ENCODE data around the gene KCNQ4. TPM values are rescaled to one million over a fixed set of nuclear protein-coding genes. Genes with fewer than 3 reads are reported as not detected.

KCNQ4 gene
- total and polyA plus RNA-seq, 2 donors (not counting 1 experiment from before 2014, with no cell fraction given), result 0.16 to 0.20 TPM

DNA sequence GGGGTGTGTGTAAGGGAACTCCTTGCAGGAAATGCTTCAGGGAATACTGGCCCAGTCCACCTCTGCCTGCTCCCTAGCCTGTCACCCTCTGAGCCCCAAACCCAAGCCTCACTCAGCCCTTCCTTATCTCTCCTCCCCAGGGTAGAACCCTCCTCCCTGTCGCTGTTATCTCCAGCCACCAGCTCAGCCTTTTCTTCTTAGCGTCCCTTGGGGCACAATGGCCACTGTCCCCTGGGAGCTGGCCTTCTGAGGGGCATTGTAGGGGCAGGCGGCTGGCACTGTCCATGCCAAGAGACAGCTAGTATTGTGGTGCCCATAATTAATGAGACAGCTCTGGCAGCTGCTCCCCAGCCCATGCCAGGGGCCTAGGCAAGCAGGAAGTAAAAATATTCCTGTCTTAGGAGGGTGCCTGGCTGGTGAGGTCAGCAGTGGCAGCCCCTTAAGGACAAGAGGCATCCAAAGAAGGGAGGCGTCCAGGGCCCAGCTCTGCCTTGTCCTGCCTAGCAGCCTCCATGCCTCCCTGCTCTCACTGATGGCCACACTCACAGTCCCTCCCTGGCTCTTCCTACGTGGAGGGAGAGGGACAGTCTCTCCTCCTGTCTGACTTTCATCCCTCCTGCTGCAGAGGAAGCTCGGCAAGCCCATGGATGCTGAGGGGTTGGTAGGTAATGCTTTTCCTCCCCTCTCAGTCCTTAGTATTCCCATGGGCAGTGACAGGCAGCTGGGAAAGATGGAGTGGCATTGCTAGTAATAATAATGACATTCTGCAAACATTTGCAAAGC, 37.5 kb downstream of the KCNQ4 start:
- ATAC-seq (ENCODE audit: low read depth) (no peak), DNase-seq (no peak)
- no peaks in the 10 kb centered on the region for H4K20me1 ChIP-seq (ENCODE audit: control insufficient read depth, insufficient read depth, low read length, poor library complexity, severe bottlenecking)
- H3K27ac ChIP-seq (ENCODE audit: low read length in 2 of 2), result no peak overlapping the region
- POLR2A ChIA-PET, result no interaction called here
- no peak overlapping the region for H3K4me2 ChIP-seq (replicated peaks; ENCODE audit: low read depth, low read length, poor library complexity, severe bottlenecking)
- H3K27me3 Mint-ChIP-seq, result no peaks in the 10 kb centered on the region
- H3K4me1 ChIP-seq (ENCODE audit: control insufficient read depth in 2 of 2, insufficient read depth in 2 of 2, low read length in 2 of 2), result peaks cover 9 to 22% of the 10 kb centered on the region in 2 donors
- no peaks in the 10 kb centered on the region for H3K79me2 ChIP-seq (ENCODE audit: control insufficient read depth, insufficient read depth, low read length)
- CTCF ChIA-PET, result interaction anchor here (1.9 kb wide), 1 partner anchor 45 kb away, joined by 5 read pairs; no protein-coding TSS in a partner anchor
- TF ChIP-seq, protein P1, sequence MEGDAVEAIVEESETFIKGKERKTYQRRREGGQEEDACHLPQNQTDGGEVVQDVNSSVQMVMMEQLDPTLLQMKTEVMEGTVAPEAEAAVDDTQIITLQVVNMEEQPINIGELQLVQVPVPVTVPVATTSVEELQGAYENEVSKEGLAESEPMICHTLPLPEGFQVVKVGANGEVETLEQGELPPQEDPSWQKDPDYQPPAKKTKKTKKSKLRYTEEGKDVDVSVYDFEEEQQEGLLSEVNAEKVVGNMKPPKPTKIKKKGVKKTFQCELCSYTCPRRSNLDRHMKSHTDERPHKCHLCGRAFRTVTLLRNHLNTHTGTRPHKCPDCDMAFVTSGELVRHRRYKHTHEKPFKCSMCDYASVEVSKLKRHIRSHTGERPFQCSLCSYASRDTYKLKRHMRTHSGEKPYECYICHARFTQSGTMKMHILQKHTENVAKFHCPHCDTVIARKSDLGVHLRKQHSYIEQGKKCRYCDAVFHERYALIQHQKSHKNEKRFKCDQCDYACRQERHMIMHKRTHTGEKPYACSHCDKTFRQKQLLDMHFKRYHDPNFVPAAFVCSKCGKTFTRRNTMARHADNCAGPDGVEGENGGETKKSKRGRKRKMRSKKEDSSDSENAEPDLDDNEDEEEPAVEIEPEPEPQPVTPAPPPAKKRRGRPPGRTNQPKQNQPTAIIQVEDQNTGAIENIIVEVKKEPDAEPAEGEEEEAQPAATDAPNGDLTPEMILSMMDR (IDR thresholded peaks at IDR 0.05), result no peak
- no peak for TF ChIP-seq EZH2 (IDR thresholded peaks at IDR 0.05; ENCODE audit: borderline replicate concordance, insufficient read depth, low read depth, low read length, poor library complexity, severe bottlenecking)
- peak overlapping the region; percentile 20 for H3K27ac Mint-ChIP-seq
- no peaks in the 10 kb centered on the region for H3K9me3 Mint-ChIP-seq (ENCODE audit: insufficient read depth)
- peaks cover 21% of the 10 kb centered on the region for H3K4me1 Mint-ChIP-seq
- peaks cover 0 to 2% (median 0%) of the 10 kb centered on the region in 3 donors for H3K9me3 ChIP-seq (ENCODE audit: control extremely low read depth in 1 of 3, control insufficient read depth in 2 of 3, insufficient read depth in 1 of 3, low read length in 2 of 3)
- H2AFZ ChIP-seq (ENCODE audit: insufficient read depth, low read depth, low read length, poor library complexity, severe bottlenecking), result no peak overlapping the region
- no peak overlapping the region for H3K4me3 ChIP-seq (ENCODE audit: control extremely low read depth in 1 of 5, extremely low read depth in 1 of 5, insufficient read depth in 1 of 5, low read depth in 2 of 5, low read length in 4 of 5)
- H3K9ac ChIP-seq (ENCODE audit: low read length), result no peak overlapping the region
- 66% methylated on average over 4 of the region's 6 CpGs for WGBS (ENCODE audit: insufficient coverage)
- intact Hi-C loops (cut with micrococcal nuclease), result no loop called here
- no peaks in the 10 kb centered on the region for H3K36me3 ChIP-seq (replicated peaks in 1 of 2; ENCODE audit: control extremely low read depth in 1 of 2, control insufficient read depth in 1 of 2, extremely low read depth in 1 of 2, insufficient read depth in 2 of 2, low read length in 1 of 2)
- no peak overlapping the region for H3K4me3 Mint-ChIP-seq
- peaks cover 0 to 6% (median 0%) of the 10 kb centered on the region in 4 experiments for H3K27me3 ChIP-seq (replicated peaks in 1 of 4; ENCODE audit: control extremely low read depth in 1 of 4, control insufficient read depth in 3 of 4, insufficient read depth in 4 of 4, low read length in 3 of 4)

DNA sequence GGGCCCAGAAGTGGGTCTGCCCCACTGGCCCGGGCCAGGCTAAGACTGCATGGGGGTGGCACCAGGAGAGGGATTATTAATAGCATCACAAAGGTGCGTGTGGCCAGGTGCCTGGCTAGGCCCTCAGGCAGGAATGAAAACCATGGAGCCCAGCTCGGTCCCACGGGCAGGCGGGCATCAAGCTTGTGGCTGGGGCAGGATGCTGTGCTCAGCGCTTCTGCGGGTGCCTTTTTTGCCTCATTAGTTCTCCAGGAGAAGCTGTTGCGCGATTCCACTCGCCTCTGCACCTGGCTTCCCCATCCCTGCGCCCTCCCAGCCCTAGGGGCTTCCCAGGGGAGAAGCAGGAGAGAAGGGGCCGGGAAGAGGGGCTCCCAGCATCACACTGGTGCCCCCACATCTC, 39.3 kb downstream of the KCNQ4 start:
- Histone ChIP-seq H3K27ac (ENCODE audit: low read length in 2 of 2) (no peak overlapping the region), H3K27me3 (replicated peaks in 1 of 4; ENCODE audit: control extremely low read depth in 1 of 4, control insufficient read depth in 3 of 4, insufficient read depth in 4 of 4, low read length in 3 of 4) (peaks cover 0 to 1% (median 0%) of the 10 kb centered on the region in 4 experiments), H4K20me1 (ENCODE audit: control insufficient read depth, insufficient read depth, low read length, poor library complexity, severe bottlenecking) (no peaks in the 10 kb centered on the region), H3K4me2 (replicated peaks; ENCODE audit: low read depth, low read length, poor library complexity, severe bottlenecking) (no peak overlapping the region), H3K4me3 (ENCODE audit: control extremely low read depth in 1 of 5, extremely low read depth in 1 of 5, insufficient read depth in 1 of 5, low read depth in 2 of 5, low read length in 4 of 5) (no peak overlapping the region), H3K79me2 (ENCODE audit: control insufficient read depth, insufficient read depth, low read length) (no peaks in the 10 kb centered on the region), H2AFZ (ENCODE audit: insufficient read depth, low read depth, low read length, poor library complexity, severe bottlenecking) (no peak overlapping the region), H3K4me1 (ENCODE audit: control insufficient read depth in 2 of 2, insufficient read depth in 2 of 2, low read length in 2 of 2) (peaks cover 10 to 20% of the 10 kb centered on the region in 2 donors), H3K9ac (ENCODE audit: low read length) (no peak overlapping the region), H3K36me3 (replicated peaks in 1 of 2; ENCODE audit: control extremely low read depth in 1 of 2, control insufficient read depth in 1 of 2, extremely low read depth in 1 of 2, insufficient read depth in 2 of 2, low read length in 1 of 2) (no peaks in the 10 kb centered on the region), H3K9me3 (ENCODE audit: control extremely low read depth in 1 of 3, control insufficient read depth in 2 of 3, insufficient read depth in 1 of 3, low read length in 2 of 3) (peaks cover 0 to 2% (median 0%) of the 10 kb centered on the region in 3 donors)
- CTCF ChIA-PET, result no interaction called here
- Mint-ChIP-seq H3K27me3 (no peaks in the 10 kb centered on the region), H3K9me3 (ENCODE audit: insufficient read depth) (no peaks in the 10 kb centered on the region), H3K4me3 (no peak overlapping the region), H3K27ac (no peak overlapping the region), H3K4me1 (peaks cover 23% of the 10 kb centered on the region)
- no peak for TF ChIP-seq EZH2 (IDR thresholded peaks at IDR 0.05; ENCODE audit: borderline replicate concordance, insufficient read depth, low read depth, low read length, poor library complexity, severe bottlenecking)
- TF ChIP-seq, protein P1 (IDR thresholded peaks at IDR 0.05), result no peak
- intact Hi-C loops (cut with micrococcal nuclease), result no loop called here
- WGBS (ENCODE audit: insufficient coverage), result 96% methylated on average over 10 of the region's 12 CpGs
- DNase-seq (no peak), ATAC-seq (ENCODE audit: low read depth) (no peak)
- POLR2A ChIA-PET, result no interaction called here

Data from B cell (primary cell).